Immature natural killer cell (primary cell): ENCODE data around the gene SLC18A3. TPM values are rescaled to one million over a fixed set of nuclear protein-coding genes. Genes with fewer than 3 reads are reported as not detected.

Experiments used
- DNase-seq, 3 donors: peaks; one replicate each; pipeline ENCODE4 v3.0.0; 2022; ENCODE audit warnings: mixed read lengths in 1 of 3
- H3K27ac Mint-ChIP-seq, 6 donors: one replicate each; pipeline ENCODE4 v1.8.0; 2020; ENCODE audit warnings: mixed read lengths in 6 of 6, mild to moderate bottlenecking in 5 of 6, inconsistent platforms in 4 of 6, moderate library complexity in 3 of 6
- H3K27me3 Mint-ChIP-seq, 3 donors: one replicate each; pipeline ENCODE4 v1.8.0; 2020 to 2021; ENCODE audit warnings: low read depth in 3 of 3, mild to moderate bottlenecking in 3 of 3, mixed read lengths in 3 of 3, moderate library complexity in 3 of 3, inconsistent platforms in 1 of 3
- H3K36me3 Mint-ChIP-seq, 3 donors: one replicate each; pipeline ENCODE4 v1.8.0; 2020; ENCODE audit warnings: mixed read lengths in 3 of 3, inconsistent platforms in 2 of 3, mild to moderate bottlenecking in 2 of 3
- H3K4me1 Mint-ChIP-seq, 2 donors: one replicate each; pipeline ENCODE4 v1.8.0; 2020; ENCODE audit warnings: inconsistent platforms in 2 of 2, mild to moderate bottlenecking in 2 of 2, mixed read lengths in 2 of 2, moderate library complexity in 1 of 2
- H3K4me3 Mint-ChIP-seq, 5 donors: one replicate each; pipeline ENCODE4 v1.8.0; 2020; ENCODE audit warnings: mild to moderate bottlenecking in 5 of 5, mixed read lengths in 5 of 5, inconsistent platforms in 3 of 5, moderate library complexity in 3 of 5
- H3K9me3 Mint-ChIP-seq, 6 donors: one replicate each; pipeline ENCODE4 v1.8.0; 2020; ENCODE audit warnings: mild to moderate bottlenecking in 6 of 6, mixed read lengths in 6 of 6, inconsistent platforms in 4 of 6, moderate library complexity in 3 of 6
- polyA plus RNA-seq, 3 donors: library from polyadenylated mRNA; unstranded; fragments of 300-500 nt; fragmentation: Illumina TruSeq; gene quantifications; one replicate each; pipeline ENCODE4 v1.2.3, GENCODE V29; 2021

The SLC18A3 gene
- polyA plus RNA-seq, 3 donors from 2014 or later, result not detected

DNA sequence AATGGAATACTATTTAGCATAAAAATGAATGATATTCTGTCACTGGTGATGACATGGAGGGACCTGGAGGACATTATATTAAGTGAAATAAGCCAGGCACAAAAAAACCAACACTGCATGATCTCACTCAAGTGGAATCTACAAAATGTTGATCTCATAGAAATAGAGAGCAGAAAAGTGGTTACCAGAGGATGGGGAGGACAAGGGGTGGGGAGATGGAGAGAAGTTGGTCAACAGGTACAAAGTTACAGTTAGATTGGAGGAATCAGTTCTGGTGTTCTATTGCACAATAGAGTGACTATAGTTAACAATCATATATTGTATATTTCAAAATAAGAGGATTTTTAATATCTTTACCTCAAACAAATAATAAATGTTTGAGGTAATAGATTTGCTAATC, 24.7 kb upstream of the SLC18A3 start:
- H3K4me1 Mint-ChIP-seq, result peaks cover 0 to 5% of the 10 kb centered on the region in 2 donors
- H3K9me3 Mint-ChIP-seq, result no peaks in the 10 kb centered on the region
- H3K4me3 Mint-ChIP-seq, result no peak overlapping the region
- DNase-seq, result no peak
- H3K27me3 Mint-ChIP-seq, result peaks cover 0 to 8% (median 6%) of the 10 kb centered on the region in 3 donors
- no peak overlapping the region for H3K27ac Mint-ChIP-seq
- no peaks in the 10 kb centered on the region for H3K36me3 Mint-ChIP-seq

DNA sequence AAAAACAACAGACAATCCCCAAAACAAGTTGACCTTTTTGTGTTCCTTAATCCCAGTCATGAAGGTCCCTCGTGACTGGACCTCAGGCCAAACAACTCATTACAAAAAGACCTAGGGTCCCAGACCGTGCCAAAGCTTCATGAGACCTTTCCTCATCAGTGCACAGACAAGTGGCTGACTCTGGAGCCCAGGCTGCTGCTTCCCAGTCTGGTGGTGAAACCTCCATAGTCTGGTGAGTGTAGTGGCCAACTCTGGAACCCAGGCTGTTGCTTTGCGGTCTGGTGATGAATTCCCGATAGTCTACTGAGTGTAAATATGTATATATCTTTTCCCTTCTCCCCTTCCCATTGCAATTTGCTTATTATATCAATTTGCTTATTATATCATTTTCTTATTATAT, 22.1 kb upstream of the SLC18A3 start:
- Mint-ChIP-seq H3K4me1 (peaks cover 0 to 2% of the 10 kb centered on the region in 2 donors), H3K9me3 (no peaks in the 10 kb centered on the region), H3K27me3 (peaks cover 5 to 9% (median 8%) of the 10 kb centered on the region in 3 donors), H3K4me3 (no peak overlapping the region), H3K27ac (no peak overlapping the region), H3K36me3 (no peaks in the 10 kb centered on the region)
- DNase-seq, result no peak

DNA sequence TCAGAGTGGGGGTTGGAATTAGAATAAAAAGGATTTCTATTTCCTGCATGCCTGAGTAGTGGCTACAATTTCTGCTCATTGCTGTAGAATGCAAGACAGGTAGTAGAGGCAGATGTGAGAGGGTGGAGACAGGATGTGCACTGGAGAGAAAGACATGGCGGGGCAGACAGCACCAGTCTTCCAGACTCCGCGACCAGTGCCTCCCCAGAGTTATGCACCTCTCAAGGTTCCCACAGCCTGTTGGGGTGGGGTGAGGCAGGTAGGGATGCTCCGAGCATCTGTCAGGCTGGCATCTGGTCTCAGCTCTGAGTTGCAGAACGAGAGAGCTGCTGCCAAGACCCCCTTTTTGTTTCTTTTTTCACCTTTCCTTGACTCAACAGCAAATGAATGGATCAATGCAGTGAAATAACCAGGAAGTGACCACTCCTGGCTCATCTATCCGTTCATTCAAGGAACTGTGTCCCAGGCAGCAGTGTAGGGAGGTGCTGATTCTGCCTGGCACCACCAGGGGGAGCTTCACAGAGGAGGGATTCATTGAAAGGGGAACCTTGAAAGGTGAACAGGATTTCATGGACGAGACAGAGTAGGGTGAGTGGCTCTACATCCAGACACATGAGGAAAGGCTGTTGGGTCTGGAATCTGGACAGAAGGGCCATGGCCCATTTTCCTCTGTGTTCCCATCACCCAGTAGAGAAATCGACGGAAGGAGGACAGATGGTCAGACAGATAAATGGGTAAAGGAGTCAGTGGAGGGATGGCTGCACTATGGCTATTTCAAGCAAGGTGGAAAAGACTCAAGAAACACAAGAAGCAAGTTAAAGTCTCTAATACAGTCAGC, 17.2 kb upstream of the SLC18A3 start:
- H3K27ac Mint-ChIP-seq, result no peak overlapping the region
- DNase-seq, result peak; percentile 17 to 32 (median 26)
- no peaks in the 10 kb centered on the region for H3K36me3 Mint-ChIP-seq
- H3K4me1 Mint-ChIP-seq, result peaks cover 0 to 6% of the 10 kb centered on the region in 2 donors
- no peaks in the 10 kb centered on the region for H3K9me3 Mint-ChIP-seq
- H3K4me3 Mint-ChIP-seq, result no peak overlapping the region
- H3K27me3 Mint-ChIP-seq, result peaks cover 5 to 19% (median 9%) of the 10 kb centered on the region in 3 donors

DNA sequence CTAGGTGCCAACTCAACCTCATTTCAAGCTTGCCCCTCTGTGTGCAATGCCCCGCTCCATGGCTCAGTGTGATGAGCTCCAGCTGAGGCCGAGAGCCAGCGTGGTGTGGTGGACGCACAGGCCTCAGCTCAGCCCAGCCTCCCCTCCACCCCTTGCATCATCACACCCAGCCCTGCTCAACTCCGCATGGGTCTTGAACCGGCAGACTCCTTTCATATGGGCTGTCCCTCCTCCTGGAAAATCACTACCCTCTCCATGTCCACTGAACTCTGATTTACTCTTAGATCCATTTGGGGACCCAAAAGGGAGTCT, 16.6 kb upstream of the SLC18A3 start:
- no peaks in the 10 kb centered on the region for H3K36me3 Mint-ChIP-seq
- H3K4me3 Mint-ChIP-seq, result no peak overlapping the region
- H3K27ac Mint-ChIP-seq, result no peak overlapping the region
- DNase-seq, result no peak
- peaks cover 0 to 6% of the 10 kb centered on the region in 2 donors for H3K4me1 Mint-ChIP-seq
- H3K9me3 Mint-ChIP-seq, result no peaks in the 10 kb centered on the region
- peaks cover 8 to 19% (median 11%) of the 10 kb centered on the region in 3 donors for H3K27me3 Mint-ChIP-seq

GRCh38 chr10:49593998-49594397, 16.1 kb upstream of the SLC18A3 start:
- no peaks in the 10 kb centered on the region for H3K9me3 Mint-ChIP-seq
- H3K4me3 Mint-ChIP-seq, result no peak overlapping the region
- H3K27ac Mint-ChIP-seq, result no peak overlapping the region
- H3K4me1 Mint-ChIP-seq, result peaks cover 0 to 6% of the 10 kb centered on the region in 2 donors
- no peaks in the 10 kb centered on the region for H3K36me3 Mint-ChIP-seq
- H3K27me3 Mint-ChIP-seq, result peaks cover 8 to 19% (median 11%) of the 10 kb centered on the region in 3 donors
- no peak for DNase-seq

DNA sequence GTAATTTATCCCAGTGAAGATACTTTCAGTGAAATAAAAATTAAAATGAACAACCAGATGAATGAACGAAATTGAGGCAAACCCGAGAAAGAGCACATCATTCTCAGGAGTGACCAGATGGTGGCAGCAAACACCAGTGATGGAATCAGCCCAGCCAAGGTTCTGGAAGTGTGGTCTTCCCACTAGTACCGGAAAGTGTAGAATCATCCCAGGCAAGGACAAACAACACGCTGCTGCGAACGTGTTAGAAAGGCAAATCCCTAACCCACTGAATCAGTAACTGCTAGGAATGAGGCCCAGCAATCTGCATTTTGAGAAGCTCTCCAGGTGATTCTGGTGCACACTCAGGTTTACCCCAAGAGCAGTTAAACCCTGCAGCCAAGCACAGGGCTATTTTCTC, 15.5 kb upstream of the SLC18A3 start:
- H3K27me3 Mint-ChIP-seq, result peaks cover 8 to 19% (median 11%) of the 10 kb centered on the region in 3 donors
- H3K9me3 Mint-ChIP-seq, result no peaks in the 10 kb centered on the region
- H3K27ac Mint-ChIP-seq, result no peak overlapping the region
- peaks cover 0 to 6% of the 10 kb centered on the region in 2 donors for H3K4me1 Mint-ChIP-seq
- no peaks in the 10 kb centered on the region for H3K36me3 Mint-ChIP-seq
- no peak overlapping the region for H3K4me3 Mint-ChIP-seq
- DNase-seq, result peak in 2 of 3 donors; percentile 7 to 9

DNA sequence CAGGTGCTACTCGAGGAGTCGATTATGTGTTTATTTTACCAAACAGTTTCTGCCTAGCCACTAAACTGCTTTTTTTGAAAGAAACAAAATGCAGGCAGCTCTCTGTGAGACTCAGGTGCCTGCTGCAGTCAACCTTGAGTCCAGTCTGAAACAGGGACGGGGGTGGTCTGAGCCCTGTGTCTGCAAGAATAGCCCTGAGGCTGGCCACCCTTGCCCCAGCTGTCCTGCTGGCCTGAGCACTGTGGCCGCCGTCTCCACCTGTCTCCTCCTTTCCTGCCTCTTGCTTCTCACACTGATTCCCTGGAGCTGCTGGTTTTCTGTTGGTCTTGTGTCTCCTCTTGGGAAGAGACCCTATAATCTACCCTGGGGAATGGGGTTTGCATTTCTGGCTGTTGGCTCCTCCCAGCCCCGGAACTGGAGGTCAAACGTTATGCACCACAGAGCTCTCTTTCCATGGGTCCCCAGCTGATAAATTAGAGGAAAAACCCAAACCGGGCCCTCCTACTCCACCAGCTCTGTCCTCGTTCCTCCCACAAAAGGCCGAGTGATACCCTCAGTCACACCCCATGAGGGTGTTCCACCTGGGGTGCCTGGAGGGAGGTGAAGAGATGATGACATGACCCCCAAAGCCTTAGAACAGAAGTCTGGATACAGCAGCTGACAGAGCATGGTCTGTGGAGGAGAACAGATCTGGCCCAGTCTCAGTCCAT, 15.0 kb upstream of the SLC18A3 start:
- no peak for DNase-seq
- peaks cover 0 to 6% of the 10 kb centered on the region in 2 donors for H3K4me1 Mint-ChIP-seq
- H3K4me3 Mint-ChIP-seq, result no peak overlapping the region
- peaks cover 8 to 19% (median 11%) of the 10 kb centered on the region in 3 donors for H3K27me3 Mint-ChIP-seq
- no peaks in the 10 kb centered on the region for H3K36me3 Mint-ChIP-seq
- H3K9me3 Mint-ChIP-seq, result no peaks in the 10 kb centered on the region
- H3K27ac Mint-ChIP-seq, result no peak overlapping the region

GRCh38 chr10:49595713-49596492, 14.2 kb upstream of the SLC18A3 start:
- Mint-ChIP-seq H3K36me3 (no peaks in the 10 kb centered on the region), H3K4me3 (no peak overlapping the region), H3K4me1 (peaks cover 0 to 6% of the 10 kb centered on the region in 2 donors), H3K9me3 (no peaks in the 10 kb centered on the region), H3K27me3 (peaks cover 11 to 19% (median 11%) of the 10 kb centered on the region in 3 donors), H3K27ac (no peak overlapping the region)
- DNase-seq, result no peak

DNA sequence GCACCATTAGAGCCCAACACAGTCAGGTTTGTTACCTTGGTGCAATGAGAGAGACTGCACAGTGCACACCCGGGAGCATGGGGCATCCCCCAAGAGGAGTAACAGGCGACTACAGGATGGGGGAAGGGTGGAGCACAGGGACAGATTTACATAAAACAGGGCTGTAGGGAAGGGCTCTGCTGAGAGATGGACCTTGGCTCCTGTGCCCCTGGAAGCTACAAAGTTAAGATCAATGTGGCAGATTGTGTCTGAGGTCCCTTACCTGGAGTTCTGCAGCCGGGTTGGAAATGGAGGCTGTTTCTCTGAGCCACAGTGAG, 13.7 kb upstream of the SLC18A3 start:
- H3K27ac Mint-ChIP-seq, result no peak overlapping the region
- no peaks in the 10 kb centered on the region for H3K9me3 Mint-ChIP-seq
- H3K4me3 Mint-ChIP-seq, result no peak overlapping the region
- H3K36me3 Mint-ChIP-seq, result no peaks in the 10 kb centered on the region
- H3K4me1 Mint-ChIP-seq, result peaks cover 0 to 6% of the 10 kb centered on the region in 2 donors
- no peak for DNase-seq
- peaks cover 10 to 18% (median 11%) of the 10 kb centered on the region in 3 donors for H3K27me3 Mint-ChIP-seq

DNA sequence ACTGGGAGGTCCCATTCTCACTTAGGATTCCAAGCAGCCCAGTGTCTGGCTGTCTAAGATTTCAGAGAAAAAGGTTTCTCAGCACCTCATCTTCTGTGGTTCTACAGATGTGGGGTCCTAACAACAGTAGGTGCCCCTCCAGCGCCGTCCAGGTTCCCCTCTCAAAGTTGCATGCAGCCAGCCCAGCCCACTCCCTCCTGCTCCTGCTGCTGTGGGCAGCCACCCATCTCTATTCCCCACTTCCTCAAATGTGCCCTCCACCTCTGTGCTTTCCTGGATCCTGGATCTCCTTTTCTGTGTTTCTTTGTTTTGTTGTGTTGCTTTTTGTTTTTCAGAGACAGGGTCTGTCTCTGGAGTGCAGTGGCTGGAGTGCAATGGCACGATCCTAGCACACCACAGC, 13.3 kb upstream of the SLC18A3 start:
- Mint-ChIP-seq H3K27ac (no peak overlapping the region), H3K9me3 (no peaks in the 10 kb centered on the region), H3K27me3 (peaks cover 10 to 17% (median 11%) of the 10 kb centered on the region in 3 donors), H3K4me1 (peaks cover 0 to 6% of the 10 kb centered on the region in 2 donors), H3K36me3 (no peaks in the 10 kb centered on the region), H3K4me3 (no peak overlapping the region)
- DNase-seq, result no peak

DNA sequence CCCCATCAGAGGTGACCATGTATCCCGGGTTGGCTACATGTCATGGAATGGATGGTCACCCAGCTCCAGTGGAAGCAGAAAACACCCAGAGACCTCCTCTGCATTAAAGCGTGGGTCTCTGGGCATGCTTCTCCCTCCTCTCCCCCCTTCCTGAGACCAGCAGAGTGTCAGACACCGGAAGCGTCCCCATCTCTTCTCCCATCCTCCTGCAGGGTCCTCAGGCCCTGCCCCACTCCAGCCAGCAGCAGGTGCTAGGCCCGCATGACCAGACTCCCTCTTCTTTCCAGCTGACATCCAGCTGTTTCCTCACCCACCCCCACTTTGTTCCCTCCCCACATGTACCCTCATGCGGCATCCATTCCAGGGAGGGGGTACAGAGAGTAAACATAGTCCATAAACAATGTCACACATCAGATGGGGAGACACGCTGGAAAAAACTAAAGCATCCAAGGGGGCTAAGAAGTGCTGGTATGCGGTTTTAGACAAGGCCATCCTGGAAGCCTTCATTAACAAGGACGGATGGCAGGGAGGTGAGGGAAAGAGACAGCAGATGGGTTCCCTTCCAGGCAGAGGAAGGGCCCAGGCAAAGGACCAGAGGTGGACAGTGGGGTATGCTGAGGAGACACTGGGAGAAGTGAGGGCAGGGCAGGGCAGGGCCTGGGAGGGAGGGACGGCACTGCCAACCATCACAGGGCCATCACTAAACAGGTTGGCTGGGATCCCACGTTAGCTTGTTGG, 12.5 kb upstream of the SLC18A3 start:
- Mint-ChIP-seq H3K36me3 (no peaks in the 10 kb centered on the region), H3K9me3 (no peaks in the 10 kb centered on the region), H3K4me1 (peaks cover 0 to 6% of the 10 kb centered on the region in 2 donors), H3K27me3 (peaks cover 8 to 16% (median 11%) of the 10 kb centered on the region in 3 donors), H3K4me3 (no peak overlapping the region), H3K27ac (no peak overlapping the region)
- DNase-seq, result no peak

DNA sequence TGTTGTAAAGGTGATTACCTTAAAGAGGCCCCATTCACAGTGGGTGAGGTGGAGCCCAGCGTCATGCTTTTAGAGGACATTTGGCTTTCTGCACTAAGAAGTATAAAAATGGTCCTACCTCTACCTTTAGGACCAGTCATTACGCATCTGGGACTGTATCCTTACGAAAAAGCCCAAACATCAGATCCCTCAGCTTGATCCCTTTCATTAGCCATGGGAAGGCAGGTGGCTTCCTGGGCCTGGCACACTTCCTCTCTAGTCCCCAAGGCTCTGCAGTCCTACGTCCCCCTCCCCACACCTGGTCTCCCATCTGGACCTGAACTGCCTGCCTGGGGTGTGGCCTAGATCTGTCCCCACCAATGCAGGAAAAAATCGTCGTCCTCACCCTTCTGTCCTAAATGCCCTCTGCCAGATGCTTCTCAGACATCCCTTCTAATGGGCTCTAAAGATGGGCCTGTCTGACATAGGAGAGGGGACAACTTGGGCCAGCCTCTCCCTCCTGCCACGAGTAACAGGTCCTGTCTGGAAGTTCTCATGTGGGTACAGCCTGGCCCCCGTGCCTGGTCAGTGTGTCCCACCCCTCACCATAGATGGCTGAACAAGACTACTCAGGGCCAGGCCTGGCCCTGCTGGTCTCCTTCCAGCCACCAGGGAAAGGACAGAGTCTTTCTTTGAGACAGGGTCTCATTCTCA, 11.8 kb upstream of the SLC18A3 start:
- Mint-ChIP-seq H3K4me1 (peaks cover 0 to under 1% of the 10 kb centered on the region in 2 donors), H3K36me3 (no peaks in the 10 kb centered on the region), H3K27ac (no peak overlapping the region), H3K4me3 (no peak overlapping the region), H3K27me3 (peaks cover 8 to 12% (median 9%) of the 10 kb centered on the region in 3 donors), H3K9me3 (no peaks in the 10 kb centered on the region)
- DNase-seq, result no peak

DNA sequence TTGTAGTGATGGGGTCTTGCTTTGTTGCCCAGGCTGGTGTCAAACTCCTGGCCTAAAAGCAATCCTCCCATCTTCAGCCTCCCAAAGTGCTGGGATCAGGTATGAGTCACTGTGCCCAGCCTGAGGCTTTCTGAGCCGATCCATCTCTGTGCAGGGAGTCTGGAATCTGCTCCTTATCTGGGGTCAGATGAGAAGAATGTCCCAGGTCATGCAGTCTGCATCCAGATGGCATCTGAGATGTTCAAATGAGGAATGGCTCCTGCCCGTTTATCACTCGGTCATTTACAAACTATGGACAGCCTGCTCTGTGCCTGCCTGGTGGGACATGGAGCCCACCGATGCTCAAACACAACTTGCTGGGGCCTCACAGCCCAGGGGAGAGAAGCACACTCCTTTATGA, 11.1 kb upstream of the SLC18A3 start:
- no peaks in the 10 kb centered on the region for H3K9me3 Mint-ChIP-seq
- no peaks in the 10 kb centered on the region for H3K4me1 Mint-ChIP-seq
- H3K27ac Mint-ChIP-seq, result no peak overlapping the region
- DNase-seq, result no peak
- H3K4me3 Mint-ChIP-seq, result no peak overlapping the region
- peaks cover 7 to 12% (median 8%) of the 10 kb centered on the region in 3 donors for H3K27me3 Mint-ChIP-seq
- H3K36me3 Mint-ChIP-seq, result no peaks in the 10 kb centered on the region
